Measurements from ENCODE around the gene SLC25A13.

The SLC25A13 gene

GRCh38 chr7:96200740-96201139 is 121.2 kb downstream of the SLC25A13 start:
- H3F3A ChIP-seq (ENCODE audit: insufficient read depth, low read length), result no peaks in the 10 kb centered on the region
- H3K4me3 ChIP-seq (ENCODE audit: low read length), result no peak overlapping the region
- no peaks in the 10 kb centered on the region for H3K36me3 ChIP-seq (replicated peaks; ENCODE audit: insufficient read depth, low read length)
- no peak overlapping the region for H3K4me2 ChIP-seq (ENCODE audit: low read depth, low read length)
- TF ChIP-seq, protein P1, sequence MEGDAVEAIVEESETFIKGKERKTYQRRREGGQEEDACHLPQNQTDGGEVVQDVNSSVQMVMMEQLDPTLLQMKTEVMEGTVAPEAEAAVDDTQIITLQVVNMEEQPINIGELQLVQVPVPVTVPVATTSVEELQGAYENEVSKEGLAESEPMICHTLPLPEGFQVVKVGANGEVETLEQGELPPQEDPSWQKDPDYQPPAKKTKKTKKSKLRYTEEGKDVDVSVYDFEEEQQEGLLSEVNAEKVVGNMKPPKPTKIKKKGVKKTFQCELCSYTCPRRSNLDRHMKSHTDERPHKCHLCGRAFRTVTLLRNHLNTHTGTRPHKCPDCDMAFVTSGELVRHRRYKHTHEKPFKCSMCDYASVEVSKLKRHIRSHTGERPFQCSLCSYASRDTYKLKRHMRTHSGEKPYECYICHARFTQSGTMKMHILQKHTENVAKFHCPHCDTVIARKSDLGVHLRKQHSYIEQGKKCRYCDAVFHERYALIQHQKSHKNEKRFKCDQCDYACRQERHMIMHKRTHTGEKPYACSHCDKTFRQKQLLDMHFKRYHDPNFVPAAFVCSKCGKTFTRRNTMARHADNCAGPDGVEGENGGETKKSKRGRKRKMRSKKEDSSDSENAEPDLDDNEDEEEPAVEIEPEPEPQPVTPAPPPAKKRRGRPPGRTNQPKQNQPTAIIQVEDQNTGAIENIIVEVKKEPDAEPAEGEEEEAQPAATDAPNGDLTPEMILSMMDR (IDR thresholded peaks at IDR 0.05; ENCODE audit: low read length), result no peak
- TF ChIP-seq EZH2phosphoT487 (IDR thresholded peaks at IDR 0.05; ENCODE audit: low read length) (no peak), EZH2 (optimal IDR thresholded peaks at IDR 0.05; ENCODE audit: low read depth, low read length) (no peak)
- H3K4me1 ChIP-seq (ENCODE audit: low read length), result no peaks in the 10 kb centered on the region
- H3K79me2 ChIP-seq (ENCODE audit: low read length), result no peaks in the 10 kb centered on the region
- H3K27me3 ChIP-seq (replicated peaks; ENCODE audit: insufficient read depth, low read length), result no peaks in the 10 kb centered on the region
- H2AFZ ChIP-seq (ENCODE audit: low read length), result no peak overlapping the region
- DNase-seq, result no peak
- no peaks in the 10 kb centered on the region for H3K9me3 ChIP-seq (replicated peaks; ENCODE audit: insufficient read depth, low read length)
- no peak overlapping the region for H3K27ac ChIP-seq (ENCODE audit: low read length)
- no peaks in the 10 kb centered on the region for H4K20me1 ChIP-seq (ENCODE audit: insufficient read depth, low read length)
- no peak overlapping the region for H3K9ac ChIP-seq (ENCODE audit: low read length)
- no peaks in the 10 kb centered on the region for H3K9me2 ChIP-seq (replicated peaks; ENCODE audit: insufficient read depth, low read length)

- H4K20me1 ChIP-seq (ENCODE audit: insufficient read depth, low read length), result no peaks in the 10 kb centered on the region
- H3K27ac ChIP-seq (ENCODE audit: low read length), result no peak overlapping the region
- no peaks in the 10 kb centered on the region for H3K4me1 ChIP-seq (ENCODE audit: low read length)
- H3F3A ChIP-seq (ENCODE audit: insufficient read depth, low read length), result no peaks in the 10 kb centered on the region
- no peaks in the 10 kb centered on the region for H3K9me3 ChIP-seq (replicated peaks; ENCODE audit: insufficient read depth, low read length)
- DNase-seq, result no peak
- H3K79me2 ChIP-seq (ENCODE audit: low read length), result no peaks in the 10 kb centered on the region
- H3K4me2 ChIP-seq (ENCODE audit: low read depth, low read length), result no peak overlapping the region
- H3K9me2 ChIP-seq (replicated peaks; ENCODE audit: insufficient read depth, low read length), result no peaks in the 10 kb centered on the region
- H3K27me3 ChIP-seq (replicated peaks; ENCODE audit: insufficient read depth, low read length), result no peaks in the 10 kb centered on the region
- no peaks in the 10 kb centered on the region for H3K36me3 ChIP-seq (replicated peaks; ENCODE audit: insufficient read depth, low read length)
- H3K4me3 ChIP-seq (ENCODE audit: low read length), result no peak overlapping the region
- H2AFZ ChIP-seq (ENCODE audit: low read length), result no peak overlapping the region
- TF ChIP-seq EZH2 (optimal IDR thresholded peaks at IDR 0.05; ENCODE audit: low read depth, low read length) (no peak), EZH2phosphoT487 (IDR thresholded peaks at IDR 0.05; ENCODE audit: low read length) (no peak)
- TF ChIP-seq, protein P1 (IDR thresholded peaks at IDR 0.05; ENCODE audit: low read length), result no peak
- no peak overlapping the region for H3K9ac ChIP-seq (ENCODE audit: low read length)
These were observed 122.5 kb downstream of the SLC25A13 start for GRCh38 chr7:96199421-96199820.

GRCh38 chr7:96198047-96198636 is 123.8 kb downstream of the SLC25A13 start:
- H3K36me3 ChIP-seq (replicated peaks; ENCODE audit: insufficient read depth, low read length), result no peaks in the 10 kb centered on the region
- no peak for DNase-seq
- no peaks in the 10 kb centered on the region for H3K79me2 ChIP-seq (ENCODE audit: low read length)
- H3K9ac ChIP-seq (ENCODE audit: low read length), result no peak overlapping the region
- H2AFZ ChIP-seq (ENCODE audit: low read length), result no peak overlapping the region
- TF ChIP-seq, protein P1 (IDR thresholded peaks at IDR 0.05; ENCODE audit: low read length), result no peak
- no peak for TF ChIP-seq EZH2phosphoT487 (IDR thresholded peaks at IDR 0.05; ENCODE audit: low read length)
- no peaks in the 10 kb centered on the region for H3K27me3 ChIP-seq (replicated peaks; ENCODE audit: insufficient read depth, low read length)
- H3K4me2 ChIP-seq (ENCODE audit: low read depth, low read length), result no peak overlapping the region
- no peaks in the 10 kb centered on the region for H3F3A ChIP-seq (ENCODE audit: insufficient read depth, low read length)
- H3K27ac ChIP-seq (ENCODE audit: low read length), result no peak overlapping the region
- H3K9me2 ChIP-seq (replicated peaks; ENCODE audit: insufficient read depth, low read length), result no peaks in the 10 kb centered on the region
- no peak overlapping the region for H3K4me3 ChIP-seq (ENCODE audit: low read length)
- no peaks in the 10 kb centered on the region for H3K4me1 ChIP-seq (ENCODE audit: low read length)
- no peaks in the 10 kb centered on the region for H3K9me3 ChIP-seq (replicated peaks; ENCODE audit: insufficient read depth, low read length)
- no peaks in the 10 kb centered on the region for H4K20me1 ChIP-seq (ENCODE audit: insufficient read depth, low read length)

Data from MM.1S (cell line).